ENCODE measurements around the gene KDM7A.

The KDM7A gene

GRCh38 chr7:140080919-140081318 is 95.9 kb downstream of the KDM7A start:
- Histone ChIP-seq H3K9me3 (ENCODE audit: insufficient read depth, low read depth, low read length) (no peaks in the 10 kb centered on the region), H3K36me3 (ENCODE audit: control insufficient read depth in 1 of 2, insufficient read depth in 2 of 2, low read length in 2 of 2) (no peaks in the 10 kb centered on the region), H4K8ac (ENCODE audit: low read depth, low read length) (no peak overlapping the region), H3K4me1 (ENCODE audit: control insufficient read depth in 1 of 2, insufficient read depth in 2 of 2, low read length in 2 of 2) (no peaks in the 10 kb centered on the region), H3K18ac (ENCODE audit: low read length) (no peak overlapping the region), H3K79me1 (ENCODE audit: low read length) (no peaks in the 10 kb centered on the region), H3K4me3 (ENCODE audit: low read depth, low read length) (no peak overlapping the region), H3K27ac (ENCODE audit: low read depth, low read length) (no peak overlapping the region), H2BK12ac (ENCODE audit: low read length) (no peak overlapping the region), H2AK5ac (ENCODE audit: low read length) (no peak overlapping the region), H3K9ac (ENCODE audit: low read length) (no peak overlapping the region), H4K91ac (ENCODE audit: low read depth, low read length) (no peak overlapping the region), H3K14ac (ENCODE audit: low read length) (no peak overlapping the region), H4K12ac (ENCODE audit: low read depth, low read length) (no peak overlapping the region), H3K4me2 (ENCODE audit: low read length) (no peak overlapping the region), H2BK5ac (ENCODE audit: low read depth, low read length, poor library complexity) (no peak overlapping the region), H2BK120ac (ENCODE audit: insufficient read depth, low read length, poor library complexity) (no peak overlapping the region), H3K27me3 (ENCODE audit: insufficient read depth, low read length) (no peaks in the 10 kb centered on the region), H3K4ac (ENCODE audit: low read depth, low read length) (no peak overlapping the region), H3K23ac (ENCODE audit: low read length) (no peak overlapping the region), H2AFZ (ENCODE audit: insufficient read depth, low read length, poor library complexity) (no peak overlapping the region), H3K79me2 (ENCODE audit: control insufficient read depth, insufficient read depth, low read length, poor library complexity) (no peaks in the 10 kb centered on the region)
- no peak for DNase-seq
- WGBS (ENCODE audit: extremely low coverage, insufficient coverage, insufficient read length), result no CpG with 5 or more reads among the region's 7 CpGs

- peaks cover 1% of the 10 kb centered on the region for H3K9me3 ChIP-seq (ENCODE audit: insufficient read depth, low read depth, low read length)
- H3K27me3 ChIP-seq (ENCODE audit: insufficient read depth, low read length), result no peaks in the 10 kb centered on the region
- no peak overlapping the region for H2AK5ac ChIP-seq (ENCODE audit: low read length)
- no peak overlapping the region for H3K23ac ChIP-seq (ENCODE audit: low read length)
- H4K8ac ChIP-seq (ENCODE audit: low read depth, low read length), result no peak overlapping the region
- no peaks in the 10 kb centered on the region for H3K79me1 ChIP-seq (ENCODE audit: low read length)
- no peak overlapping the region for H4K91ac ChIP-seq (ENCODE audit: low read depth, low read length)
- H3K4me2 ChIP-seq (ENCODE audit: low read length), result no peak overlapping the region
- H3K14ac ChIP-seq (ENCODE audit: low read length), result no peak overlapping the region
- no peak overlapping the region for H4K12ac ChIP-seq (ENCODE audit: low read depth, low read length)
- no peak overlapping the region for H2BK12ac ChIP-seq (ENCODE audit: low read length)
- DNase-seq, result no peak
- H3K9ac ChIP-seq (ENCODE audit: low read length), result no peak overlapping the region
- no peaks in the 10 kb centered on the region for H3K79me2 ChIP-seq (ENCODE audit: control insufficient read depth, insufficient read depth, low read length, poor library complexity)
- no peak overlapping the region for H3K27ac ChIP-seq (ENCODE audit: low read depth, low read length)
- H3K4me3 ChIP-seq (ENCODE audit: low read depth, low read length), result no peak overlapping the region
- no peaks in the 10 kb centered on the region for H3K36me3 ChIP-seq (ENCODE audit: control insufficient read depth in 1 of 2, insufficient read depth in 2 of 2, low read length in 2 of 2)
- H2AFZ ChIP-seq (ENCODE audit: insufficient read depth, low read length, poor library complexity), result no peak overlapping the region
- H3K4ac ChIP-seq (ENCODE audit: low read depth, low read length), result no peak overlapping the region
- peaks cover 0 to 3% of the 10 kb centered on the region in 2 experiments for H3K4me1 ChIP-seq (ENCODE audit: control insufficient read depth in 1 of 2, insufficient read depth in 2 of 2, low read length in 2 of 2)
- no CpG with 5 or more reads among the region's 6 CpGs for WGBS (ENCODE audit: extremely low coverage, insufficient coverage, insufficient read length)
- no peak overlapping the region for H2BK120ac ChIP-seq (ENCODE audit: insufficient read depth, low read length, poor library complexity)
- no peak overlapping the region for H3K18ac ChIP-seq (ENCODE audit: low read length)
- H2BK5ac ChIP-seq (ENCODE audit: low read depth, low read length, poor library complexity), result no peak overlapping the region
Observed at GRCh38 chr7:140079121-140079536, 97.7 kb downstream of the KDM7A start.

- no peak overlapping the region for H3K18ac ChIP-seq (ENCODE audit: low read length)
- no peak overlapping the region for H3K4me3 ChIP-seq (ENCODE audit: low read depth, low read length)
- no peak overlapping the region for H3K14ac ChIP-seq (ENCODE audit: low read length)
- H3K36me3 ChIP-seq (ENCODE audit: control insufficient read depth in 1 of 2, insufficient read depth in 2 of 2, low read length in 2 of 2), result no peaks in the 10 kb centered on the region
- no peak overlapping the region for H4K12ac ChIP-seq (ENCODE audit: low read depth, low read length)
- H3K23ac ChIP-seq (ENCODE audit: low read length), result no peak overlapping the region
- H2BK5ac ChIP-seq (ENCODE audit: low read depth, low read length, poor library complexity), result no peak overlapping the region
- no peak overlapping the region for H3K9ac ChIP-seq (ENCODE audit: low read length)
- no peak overlapping the region for H3K4me2 ChIP-seq (ENCODE audit: low read length)
- no peak overlapping the region for H2AFZ ChIP-seq (ENCODE audit: insufficient read depth, low read length, poor library complexity)
- no peak overlapping the region for H3K27ac ChIP-seq (ENCODE audit: low read depth, low read length)
- H4K91ac ChIP-seq (ENCODE audit: low read depth, low read length), result no peak overlapping the region
- peaks cover 1% of the 10 kb centered on the region for H3K9me3 ChIP-seq (ENCODE audit: insufficient read depth, low read depth, low read length)
- H2BK120ac ChIP-seq (ENCODE audit: insufficient read depth, low read length, poor library complexity), result no peak overlapping the region
- no CpG with 5 or more reads among the region's 13 CpGs for WGBS (ENCODE audit: extremely low coverage, insufficient coverage, insufficient read length)
- no peak for DNase-seq
- H3K4ac ChIP-seq (ENCODE audit: low read depth, low read length), result no peak overlapping the region
- peaks cover 0 to 3% of the 10 kb centered on the region in 2 experiments for H3K4me1 ChIP-seq (ENCODE audit: control insufficient read depth in 1 of 2, insufficient read depth in 2 of 2, low read length in 2 of 2)
- no peaks in the 10 kb centered on the region for H3K79me2 ChIP-seq (ENCODE audit: control insufficient read depth, insufficient read depth, low read length, poor library complexity)
- no peaks in the 10 kb centered on the region for H3K27me3 ChIP-seq (ENCODE audit: insufficient read depth, low read length)
- no peak overlapping the region for H4K8ac ChIP-seq (ENCODE audit: low read depth, low read length)
- H2BK12ac ChIP-seq (ENCODE audit: low read length), result no peak overlapping the region
- no peaks in the 10 kb centered on the region for H3K79me1 ChIP-seq (ENCODE audit: low read length)
- H2AK5ac ChIP-seq (ENCODE audit: low read length), result no peak overlapping the region
Observed at GRCh38 chr7:140078392-140078791, 98.4 kb downstream of the KDM7A start.

GRCh38 chr7:140074780-140075179 is 102.0 kb downstream of the KDM7A start:
- Histone ChIP-seq H3K79me1 (ENCODE audit: low read length) (no peaks in the 10 kb centered on the region), H2BK120ac (ENCODE audit: insufficient read depth, low read length, poor library complexity) (no peak overlapping the region), H2BK12ac (ENCODE audit: low read length) (no peak overlapping the region), H3K23ac (ENCODE audit: low read length) (no peak overlapping the region), H2BK5ac (ENCODE audit: low read depth, low read length, poor library complexity) (no peak overlapping the region), H3K4me1 (ENCODE audit: control insufficient read depth in 1 of 2, insufficient read depth in 2 of 2, low read length in 2 of 2) (peaks cover 0 to 3% of the 10 kb centered on the region in 2 experiments), H4K91ac (ENCODE audit: low read depth, low read length) (no peak overlapping the region), H3K4me3 (ENCODE audit: low read depth, low read length) (no peak overlapping the region), H3K27me3 (ENCODE audit: insufficient read depth, low read length) (no peaks in the 10 kb centered on the region), H3K18ac (ENCODE audit: low read length) (no peak overlapping the region), H3K9me3 (ENCODE audit: insufficient read depth, low read depth, low read length) (peaks cover 1% of the 10 kb centered on the region), H2AK5ac (ENCODE audit: low read length) (no peak overlapping the region), H3K4me2 (ENCODE audit: low read length) (no peak overlapping the region), H3K79me2 (ENCODE audit: control insufficient read depth, insufficient read depth, low read length, poor library complexity) (no peaks in the 10 kb centered on the region), H4K8ac (ENCODE audit: low read depth, low read length) (no peak overlapping the region), H3K36me3 (ENCODE audit: control insufficient read depth in 1 of 2, insufficient read depth in 2 of 2, low read length in 2 of 2) (no peaks in the 10 kb centered on the region), H3K9ac (ENCODE audit: low read length) (no peak overlapping the region), H3K27ac (ENCODE audit: low read depth, low read length) (no peak overlapping the region), H3K14ac (ENCODE audit: low read length) (no peak overlapping the region), H2AFZ (ENCODE audit: insufficient read depth, low read length, poor library complexity) (no peak overlapping the region), H4K12ac (ENCODE audit: low read depth, low read length) (no peak overlapping the region), H3K4ac (ENCODE audit: low read depth, low read length) (no peak overlapping the region)
- peak in 1 of 2 donors; percentile 40 for DNase-seq
- no CpG with 5 or more reads among the region's 6 CpGs for WGBS (ENCODE audit: extremely low coverage, insufficient coverage, insufficient read length)

All from trophoblast cell (in vitro differentiated cells and primary cell).